HG02840 (cell line): ENCODE results near the gene MYL4.
"Not testable (repeated sequence)": the region's sequence is repeated elsewhere in the genome, so short reads cannot be mapped to it uniquely, and the experiment has no call there.

Source experiments
- ATAC-seq: cut with Tn5 transposase; IDR thresholded peaks from one replicate; pipeline ENCODE4 v1.9.1; 2021; ENCODE audit warnings: mild to moderate bottlenecking, moderate library complexity, moderate number of reproducible peaks; ENCODE audit not compliant: unreplicated experiment, low FRiP score

MYL4 gene

GRCh38 chr17:47208744-47209488, at the start of gene MYL4:
Gene MYL4, plus strand, starts transcription at chr17:47209348. Its CDS starts 75 bp downstream, at chr17:47209423.
- ATAC-seq: no peak

- ATAC-seq: no peak
These were observed 47.0 kb upstream of the MYL4 start for GRCh38 chr17:47162013-47162622.

GRCh38 chr17:47164263-47164662, 44.9 kb upstream of the MYL4 start:
- ATAC-seq: no peak

GRCh38 chr17:47165137-47165536, 44.0 kb upstream of the MYL4 start:
- no peak for ATAC-seq

- not testable (repeated sequence) for ATAC-seq
These were observed 42.3 kb upstream of the MYL4 start for GRCh38 chr17:47166854-47167253.

DNA sequence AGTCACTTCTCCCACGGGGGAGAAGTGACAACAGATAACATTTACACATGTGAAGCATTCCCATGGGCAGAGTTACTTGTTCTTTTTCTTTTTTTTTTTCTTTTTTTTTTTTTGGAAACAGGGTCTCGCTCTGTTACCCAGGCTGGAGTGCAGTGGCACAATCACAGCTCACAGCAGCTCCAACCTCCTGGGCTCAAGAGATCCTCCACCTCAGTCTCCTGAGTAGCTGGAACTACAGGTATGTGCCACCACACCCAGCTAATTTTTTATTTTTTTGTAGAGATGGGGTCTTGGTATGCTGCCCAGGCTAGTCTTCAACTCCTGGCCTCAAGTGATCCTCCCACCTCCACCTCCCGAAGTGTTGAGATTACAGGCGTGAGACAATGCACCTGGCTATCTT, 40.3 kb upstream of the MYL4 start:
- not testable (repeated sequence) for ATAC-seq

- ATAC-seq: no peak
These were observed 38.4 kb upstream of the MYL4 start for GRCh38 chr17:47170710-47171109.

GRCh38 chr17:47172696-47173565, 36.2 kb upstream of the MYL4 start:
- no peak for ATAC-seq

DNA sequence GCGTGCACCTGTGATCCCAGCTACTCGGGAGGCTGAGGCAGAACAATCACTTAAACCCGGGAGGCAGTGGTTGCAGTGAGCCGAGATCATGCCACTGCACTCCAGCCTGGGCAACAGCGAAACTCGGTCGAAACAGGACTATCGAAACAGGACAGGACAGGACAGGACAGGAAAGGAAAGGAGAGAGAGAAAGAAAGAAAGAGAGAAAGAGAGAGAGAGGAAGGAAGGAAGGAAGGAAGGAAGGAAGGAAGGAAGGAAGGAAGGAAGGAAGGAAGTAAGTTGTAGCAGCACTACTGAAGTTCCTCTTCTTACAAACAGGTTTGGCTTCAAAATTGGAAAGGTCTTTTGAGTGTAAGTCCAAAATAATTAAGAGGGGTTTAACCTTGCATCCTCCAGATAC, 34.3 kb upstream of the MYL4 start:
- ATAC-seq: not testable (repeated sequence)

GRCh38 chr17:47176389-47176826, 32.7 kb upstream of the MYL4 start:
- no peak for ATAC-seq

GRCh38 chr17:47177261-47177660, 31.9 kb upstream of the MYL4 start:
- no peak for ATAC-seq

DNA sequence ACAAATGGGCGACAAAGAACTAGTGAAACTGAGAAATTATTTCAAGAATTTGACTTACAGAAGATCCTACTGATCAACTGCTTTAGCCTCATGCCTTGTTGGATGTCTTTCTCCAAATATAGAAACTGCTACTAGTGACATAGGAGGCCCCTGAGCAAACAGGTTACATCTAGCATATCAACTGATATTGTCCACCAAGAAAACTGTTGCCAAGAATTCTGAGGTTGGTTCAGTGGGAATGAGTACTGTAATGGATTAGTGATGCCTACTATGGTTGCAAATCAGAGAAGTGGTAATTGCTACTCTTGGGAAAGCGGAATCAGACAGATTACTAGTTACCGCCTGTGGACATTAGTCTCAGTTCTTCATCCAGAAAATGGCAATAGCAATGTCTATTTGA, 30.0 kb upstream of the MYL4 start:
- no peak for ATAC-seq

GRCh38 chr17:47180337-47180736, 28.8 kb upstream of the MYL4 start:
- no peak for ATAC-seq

DNA sequence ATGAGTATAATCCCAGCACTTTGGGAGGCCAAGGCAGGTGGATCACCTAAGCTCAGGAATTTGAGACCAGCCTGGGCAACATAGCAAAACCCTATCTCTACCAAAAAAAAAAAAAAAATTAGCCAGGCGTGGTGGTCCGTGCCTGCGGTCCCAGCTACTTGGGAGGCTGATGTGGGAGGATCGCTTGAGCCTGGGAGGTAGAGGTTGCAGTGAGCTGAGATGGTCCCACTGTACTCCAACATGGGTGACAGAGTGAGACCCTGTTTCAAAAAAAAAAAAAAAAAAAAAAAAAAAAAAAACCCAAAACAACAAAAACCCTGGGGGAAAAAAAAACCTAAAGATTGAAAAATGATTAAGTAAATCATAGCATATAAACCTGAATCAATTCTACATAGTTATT, 28.2 kb upstream of the MYL4 start:
- not testable (repeated sequence) for ATAC-seq

- ATAC-seq: no peak
These were observed 24.5 kb upstream of the MYL4 start for GRCh38 chr17:47184681-47185080.

- ATAC-seq: no peak
These were observed 20.8 kb upstream of the MYL4 start for GRCh38 chr17:47188271-47188875.

- ATAC-seq: peak; percentile 94
These were observed 20.0 kb upstream of the MYL4 start, which contains the start of gene CDC27 for GRCh38 chr17:47188876-47189731. Gene CDC27, minus strand, starts transcription at chr17:47189295. Its CDS starts 123 bp downstream, at chr17:47189172.

DNA sequence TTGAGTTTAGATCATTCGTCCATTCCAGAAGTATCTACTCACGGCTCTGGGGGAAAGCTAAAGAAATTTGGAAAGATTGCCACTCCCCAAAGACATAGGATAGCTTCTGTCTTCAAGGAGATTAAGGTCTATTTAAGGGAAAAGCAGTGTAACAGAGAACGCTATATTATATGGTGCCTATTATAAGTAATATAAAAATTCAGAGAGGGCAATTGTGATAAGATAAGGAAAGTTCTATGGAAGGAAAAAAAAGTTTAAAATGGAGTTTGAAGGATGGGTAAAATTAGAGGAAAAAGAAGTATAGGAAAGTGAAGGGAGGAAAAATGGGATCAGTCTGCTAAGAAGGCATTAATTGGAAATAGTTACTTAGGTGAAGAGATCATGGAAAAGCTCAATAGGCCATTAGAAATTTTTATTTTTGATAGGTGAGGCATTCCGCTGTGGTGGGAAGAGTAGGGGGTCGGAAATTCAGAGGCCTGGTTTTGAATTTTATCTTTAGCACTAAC, 19.4 kb upstream of the MYL4 start:
- no peak for ATAC-seq

DNA sequence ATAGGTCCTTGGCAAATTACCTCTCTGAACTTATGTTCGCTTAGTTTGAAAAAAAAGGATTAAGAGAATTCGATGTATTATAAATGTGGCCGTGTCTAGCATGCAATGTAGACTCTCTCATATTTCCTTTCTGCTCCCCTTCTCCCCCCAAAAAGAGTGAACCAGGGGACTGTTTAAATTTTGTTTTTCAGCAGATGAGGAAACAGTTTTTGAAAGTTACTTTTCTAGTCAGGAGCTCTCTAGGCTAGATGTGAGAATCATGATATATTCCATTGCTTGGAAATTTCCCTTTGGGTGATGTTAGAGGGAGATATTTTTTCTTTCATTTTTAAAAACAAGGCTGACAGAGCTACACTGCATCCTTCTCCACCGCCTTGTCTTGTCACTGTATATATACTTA, 18.9 kb upstream of the MYL4 start:
- ATAC-seq: no peak
